ENCODE data around the gene KRT81. TPM values are rescaled to one million over a fixed set of nuclear protein-coding genes. Genes with fewer than 3 reads are reported as not detected.

KRT81 gene
- total RNA-seq, 4 donors from 2014 or later: 0.27 TPM; not detected in 3

DNA sequence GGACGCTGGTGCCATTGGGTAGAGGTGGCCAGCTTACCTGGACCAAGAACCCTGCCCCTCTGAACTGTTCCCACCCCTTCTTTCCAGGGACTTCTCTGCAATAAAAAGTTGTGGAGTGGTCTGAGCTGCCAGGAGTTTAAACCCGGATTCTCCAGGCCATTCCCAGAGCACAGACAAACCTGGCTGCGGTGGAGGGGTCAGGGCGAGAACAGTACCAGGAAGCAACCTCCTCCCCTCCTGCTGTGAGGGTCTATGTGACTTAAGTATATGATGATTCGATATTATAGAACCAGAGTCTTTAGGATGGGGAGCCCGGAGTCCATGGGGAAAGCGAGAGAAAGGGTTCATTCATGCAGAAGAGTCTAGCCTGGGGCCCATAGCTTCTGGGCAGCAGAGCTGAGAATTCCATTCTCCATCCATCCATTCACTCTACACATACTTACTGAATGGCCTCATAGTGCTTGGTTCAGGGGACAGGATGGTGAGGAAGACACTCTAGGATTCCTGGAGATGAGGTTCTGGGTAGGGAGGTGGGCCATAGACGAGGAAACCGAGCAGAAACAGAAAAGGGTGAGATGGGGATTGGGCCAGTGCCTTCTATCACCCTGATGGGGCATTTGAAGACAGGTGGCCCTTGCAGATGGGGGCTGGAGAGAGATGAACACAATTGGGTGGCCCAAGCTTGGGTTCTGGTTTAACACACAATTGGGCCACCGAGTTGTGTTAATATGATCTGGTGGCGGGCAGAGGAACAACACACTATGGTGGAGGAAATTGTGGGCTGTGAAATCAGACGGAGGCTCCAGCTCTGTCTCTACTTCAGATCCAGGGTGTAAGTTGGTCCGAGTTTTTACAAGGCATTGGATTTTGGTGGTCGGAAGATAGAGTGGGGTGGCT lies 11.7 kb downstream of the KRT81 start:
- Histone ChIP-seq H3K9me3 (no peaks in the 10 kb centered on the region), H3K4me1 (peaks cover 8 to 38% (median 28%) of the 10 kb centered on the region in 3 donors), H3K27me3 (peaks cover 4% of the 10 kb centered on the region), H3K4me3 (no peak overlapping the region), H3K27ac (peak overlapping the region; percentile 78 to 94 (median 88)), H3K36me3 (no peaks in the 10 kb centered on the region)
- no peak for ATAC-seq
- WGBS, 2 donors (ENCODE audit: low coverage in 1 of 2): 78 to 87% methylated on average over 7 to 8 of the region's 14 CpGs
- TF ChIP-seq POLR2A (IDR thresholded peaks at IDR 0.05): no peak
- TF ChIP-seq, protein P1, sequence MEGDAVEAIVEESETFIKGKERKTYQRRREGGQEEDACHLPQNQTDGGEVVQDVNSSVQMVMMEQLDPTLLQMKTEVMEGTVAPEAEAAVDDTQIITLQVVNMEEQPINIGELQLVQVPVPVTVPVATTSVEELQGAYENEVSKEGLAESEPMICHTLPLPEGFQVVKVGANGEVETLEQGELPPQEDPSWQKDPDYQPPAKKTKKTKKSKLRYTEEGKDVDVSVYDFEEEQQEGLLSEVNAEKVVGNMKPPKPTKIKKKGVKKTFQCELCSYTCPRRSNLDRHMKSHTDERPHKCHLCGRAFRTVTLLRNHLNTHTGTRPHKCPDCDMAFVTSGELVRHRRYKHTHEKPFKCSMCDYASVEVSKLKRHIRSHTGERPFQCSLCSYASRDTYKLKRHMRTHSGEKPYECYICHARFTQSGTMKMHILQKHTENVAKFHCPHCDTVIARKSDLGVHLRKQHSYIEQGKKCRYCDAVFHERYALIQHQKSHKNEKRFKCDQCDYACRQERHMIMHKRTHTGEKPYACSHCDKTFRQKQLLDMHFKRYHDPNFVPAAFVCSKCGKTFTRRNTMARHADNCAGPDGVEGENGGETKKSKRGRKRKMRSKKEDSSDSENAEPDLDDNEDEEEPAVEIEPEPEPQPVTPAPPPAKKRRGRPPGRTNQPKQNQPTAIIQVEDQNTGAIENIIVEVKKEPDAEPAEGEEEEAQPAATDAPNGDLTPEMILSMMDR (IDR thresholded peaks at IDR 0.05): peak in 2 of 4 experiments; percentile 12 to 18

DNA sequence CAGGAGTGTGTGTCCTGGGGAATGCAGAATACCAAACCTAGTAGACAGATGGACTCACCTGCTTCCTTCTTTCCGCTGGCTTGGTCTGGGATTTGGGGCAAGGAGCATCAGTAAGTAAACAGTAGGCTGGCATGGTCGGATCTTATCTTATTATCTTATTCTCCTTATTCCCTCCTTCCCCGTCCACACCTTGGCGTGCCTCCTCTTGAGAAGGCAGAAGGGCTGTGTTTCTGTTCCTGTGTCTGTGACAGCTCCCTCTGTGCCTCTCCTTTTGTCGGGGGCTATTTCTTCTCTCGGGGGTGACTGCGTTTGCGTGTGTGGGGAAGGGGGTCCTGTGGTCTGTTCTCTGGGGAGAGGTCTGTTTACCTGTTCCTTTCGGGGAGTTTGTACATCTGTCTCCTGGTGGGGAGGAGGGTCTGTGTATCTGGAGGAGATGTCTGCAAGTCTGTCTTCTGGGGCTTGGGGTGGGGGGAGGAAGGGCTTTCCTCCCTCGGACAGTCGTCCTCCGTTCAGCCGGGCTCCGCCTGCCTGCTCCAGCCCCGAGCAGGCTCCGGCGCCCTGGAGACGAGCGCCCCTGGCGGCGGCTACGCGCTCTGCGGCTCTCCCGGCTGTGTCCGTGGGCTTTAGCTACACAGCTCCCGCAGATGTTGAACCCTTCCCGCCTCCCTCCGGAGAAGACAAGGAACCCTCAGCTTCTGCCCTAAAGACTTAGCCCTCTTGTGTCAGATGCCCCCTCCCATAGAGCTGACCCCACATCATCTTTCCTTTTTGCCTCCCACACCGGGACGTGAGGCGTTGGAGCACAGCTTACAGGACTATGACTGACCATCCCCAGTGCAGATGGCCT lies 12.5 kb downstream of the KRT81 start:
- peaks cover 8 to 38% (median 28%) of the 10 kb centered on the region in 3 donors for H3K4me1 ChIP-seq
- TF ChIP-seq, protein P1 (IDR thresholded peaks at IDR 0.05): peak; percentile 84 to 99 (median 91)
- TF ChIP-seq POLR2AphosphoS5 (IDR thresholded peaks at IDR 0.05) (peak; percentile 14), POLR2A (IDR thresholded peaks at IDR 0.05) (no peak), EP300 (IDR thresholded peaks at IDR 0.05) (no peak)
- 41% methylated on average over 13 of the region's 32 CpGs; no CpG with 5 or more reads in 1 of the 2 donors for WGBS, 2 donors (ENCODE audit: low coverage in 1 of 2)
- peaks cover 4% of the 10 kb centered on the region for H3K27me3 ChIP-seq
- H3K27ac ChIP-seq: peak overlapping the region; percentile 78 to 94 (median 88)
- no peaks in the 10 kb centered on the region for H3K9me3 ChIP-seq
- H3K4me3 ChIP-seq: peak overlapping the region; percentile 25 to 48
- no peaks in the 10 kb centered on the region for H3K36me3 ChIP-seq
- ATAC-seq: peak; percentile 62

DNA sequence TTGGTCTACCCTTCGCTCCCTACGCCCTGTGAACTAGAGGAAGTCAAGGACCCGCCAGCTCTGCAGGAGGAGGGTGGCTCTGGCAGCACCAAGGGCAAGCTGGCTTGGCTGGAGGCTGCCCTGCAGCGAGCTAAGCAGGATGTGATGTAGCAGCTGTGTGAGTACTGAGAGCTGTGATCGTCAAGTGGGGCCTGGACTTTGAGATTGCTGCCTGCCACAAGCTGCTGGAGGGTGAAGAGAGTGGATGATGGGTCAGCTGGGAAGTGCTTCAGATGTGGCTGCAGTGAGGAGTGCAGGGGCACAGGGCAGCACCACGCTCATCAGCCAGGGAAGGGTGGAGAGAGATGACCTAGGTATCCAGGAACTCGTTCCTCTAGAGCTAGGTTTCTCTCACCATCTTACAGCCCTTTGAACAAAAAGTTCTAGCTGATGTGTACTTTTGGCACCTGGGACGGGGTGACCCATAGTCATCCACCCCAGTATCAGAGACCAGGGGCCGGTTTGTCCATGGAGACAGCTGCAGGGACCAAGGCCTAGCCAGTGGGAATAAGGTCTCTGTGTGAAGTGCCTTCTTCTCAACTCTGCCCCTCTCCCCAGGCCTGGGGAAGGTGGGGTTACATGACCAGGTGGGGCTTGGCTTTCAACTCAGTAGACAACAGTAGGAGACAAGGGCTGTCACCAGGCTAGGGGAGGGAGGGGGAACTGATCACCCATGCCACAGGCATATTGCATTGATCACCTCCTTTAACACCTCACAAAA lies 13.7 kb downstream of the KRT81 start:
- Histone ChIP-seq H3K4me3 (no peak overlapping the region), H3K27me3 (peaks cover 4% of the 10 kb centered on the region), H3K4me1 (peaks cover 8 to 38% (median 28%) of the 10 kb centered on the region in 3 donors), H3K36me3 (no peaks in the 10 kb centered on the region), H3K27ac (peak overlapping the region in 1 of 4 donors; percentile 94), H3K9me3 (no peaks in the 10 kb centered on the region)
- ATAC-seq: no peak
- no peak for TF ChIP-seq EP300 (IDR thresholded peaks at IDR 0.05)
- no peak for TF ChIP-seq POLR2A (IDR thresholded peaks at IDR 0.05)
- TF ChIP-seq, protein P1 (IDR thresholded peaks at IDR 0.05): no peak
- TF ChIP-seq POLR2AphosphoS5 (IDR thresholded peaks at IDR 0.05): no peak
- 100% methylated on average over 1 of the region's 9 CpGs; no CpG with 5 or more reads in 1 of the 2 donors for WGBS, 2 donors (ENCODE audit: low coverage in 1 of 2)

DNA sequence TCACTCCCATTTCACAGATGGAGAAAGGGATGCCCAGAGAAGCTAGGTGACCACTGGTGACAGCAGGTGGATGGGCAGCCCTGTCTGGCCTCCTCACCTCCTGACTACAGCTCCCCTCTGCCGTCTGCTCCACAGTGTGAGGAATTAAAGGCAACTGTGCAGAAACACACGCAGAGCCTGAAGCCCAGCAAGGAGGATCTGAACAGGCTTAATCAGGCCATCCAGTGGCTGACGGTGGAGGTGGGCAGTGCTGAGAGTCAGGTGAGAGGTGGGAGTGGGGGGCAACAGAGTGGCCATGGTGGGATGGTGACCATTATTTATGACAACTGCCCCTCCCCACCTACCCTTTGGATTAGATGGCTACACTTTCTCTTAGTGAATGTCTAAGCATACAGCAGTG lies 15.6 kb downstream of the KRT81 start:
- ATAC-seq: no peak
- Histone ChIP-seq H3K9me3 (no peaks in the 10 kb centered on the region), H3K4me1 (peaks cover 2 to 26% (median 20%) of the 10 kb centered on the region in 3 donors), H3K4me3 (no peak overlapping the region), H3K36me3 (no peaks in the 10 kb centered on the region), H3K27ac (no peak overlapping the region), H3K27me3 (peaks cover 6% of the 10 kb centered on the region)
- 38 to 100% methylated on average over 1 of the region's 3 CpGs for WGBS, 2 donors (ENCODE audit: low coverage in 1 of 2)
- no peak for TF ChIP-seq EP300 (IDR thresholded peaks at IDR 0.05)
- no peak for TF ChIP-seq POLR2AphosphoS5 (IDR thresholded peaks at IDR 0.05)
- TF ChIP-seq, protein P1 (IDR thresholded peaks at IDR 0.05): no peak
- TF ChIP-seq POLR2A (IDR thresholded peaks at IDR 0.05): no peak

All from gastroesophageal sphincter (tissue), 4 donors.